Measurements from ENCODE around the gene TTR.

TTR gene

DNA sequence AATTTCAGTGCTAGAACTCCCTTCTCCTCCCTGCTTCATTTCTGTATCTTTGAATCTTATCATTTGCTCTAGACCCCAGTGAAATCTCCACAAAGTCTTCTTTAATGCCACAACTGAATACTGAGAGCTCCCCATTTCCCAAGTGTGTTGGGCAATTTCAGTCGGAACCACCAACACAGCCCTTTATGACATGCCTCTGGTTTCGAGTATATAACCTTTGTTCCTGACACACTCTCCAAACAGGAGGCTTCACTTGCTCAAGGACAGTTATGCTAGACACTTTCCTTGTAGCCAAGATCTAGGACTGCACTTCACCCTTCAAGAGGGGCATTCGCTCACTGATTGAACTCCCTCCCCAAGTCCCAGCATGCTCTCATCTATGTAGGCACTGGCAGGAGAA, 18.6 kb upstream of the TTR start:
- Histone ChIP-seq H4K12ac (ENCODE audit: low read depth, low read length) (no peak overlapping the region), H3K4me1 (ENCODE audit: control insufficient read depth in 1 of 2, insufficient read depth in 2 of 2, low read length in 2 of 2) (no peaks in the 10 kb centered on the region), H3K36me3 (ENCODE audit: control insufficient read depth in 1 of 2, insufficient read depth in 2 of 2, low read length in 2 of 2) (no peaks in the 10 kb centered on the region), H3K14ac (ENCODE audit: low read length) (no peak overlapping the region), H3K23ac (ENCODE audit: low read length) (no peak overlapping the region), H3K4me2 (ENCODE audit: low read length) (no peak overlapping the region), H2AFZ (ENCODE audit: insufficient read depth, low read length, poor library complexity) (no peak overlapping the region), H4K8ac (ENCODE audit: low read depth, low read length) (no peak overlapping the region), H3K9me3 (ENCODE audit: insufficient read depth, low read depth, low read length) (no peaks in the 10 kb centered on the region), H3K27ac (ENCODE audit: low read depth, low read length) (no peak overlapping the region), H3K4ac (ENCODE audit: low read depth, low read length) (no peak overlapping the region), H3K4me3 (ENCODE audit: low read depth, low read length) (no peak overlapping the region), H3K9ac (ENCODE audit: low read length) (no peak overlapping the region), H2BK12ac (ENCODE audit: low read length) (no peak overlapping the region), H3K79me1 (ENCODE audit: low read length) (no peaks in the 10 kb centered on the region), H2BK120ac (ENCODE audit: insufficient read depth, low read length, poor library complexity) (no peak overlapping the region), H2AK5ac (ENCODE audit: low read length) (no peak overlapping the region), H2BK5ac (ENCODE audit: low read depth, low read length, poor library complexity) (no peak overlapping the region), H3K18ac (ENCODE audit: low read length) (no peak overlapping the region), H3K27me3 (ENCODE audit: insufficient read depth, low read length) (no peaks in the 10 kb centered on the region), H3K79me2 (ENCODE audit: control insufficient read depth, insufficient read depth, low read length, poor library complexity) (no peaks in the 10 kb centered on the region), H4K91ac (ENCODE audit: low read depth, low read length) (no peak overlapping the region)
- no peak for DNase-seq
- WGBS (ENCODE audit: extremely low coverage, insufficient coverage, insufficient read length), result no CpG with 5 or more reads among the region's 3 CpGs

DNA sequence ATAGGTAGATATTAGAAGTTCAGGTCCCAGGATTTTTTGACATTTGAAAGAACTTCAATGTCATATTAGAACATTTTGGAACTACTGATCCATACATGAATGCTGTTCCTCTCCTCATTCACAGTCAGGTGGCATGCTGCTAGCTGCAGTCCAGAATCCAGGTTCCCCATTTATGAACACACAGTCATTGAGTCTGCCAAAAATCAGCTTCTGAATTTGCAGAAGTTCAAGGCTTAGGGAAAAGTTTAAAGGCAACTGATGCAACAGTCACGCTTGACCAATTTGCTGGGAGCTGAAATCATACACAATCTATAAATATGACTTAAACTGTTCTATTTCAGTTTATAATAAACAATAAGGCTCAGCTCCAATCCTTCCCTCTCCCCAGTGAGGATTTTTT, 17.3 kb upstream of the TTR start:
- no peak overlapping the region for H3K4me3 ChIP-seq (ENCODE audit: low read depth, low read length)
- H3K27ac ChIP-seq (ENCODE audit: low read depth, low read length), result no peak overlapping the region
- WGBS (ENCODE audit: extremely low coverage, insufficient coverage, insufficient read length), result no CpG with 5 or more reads among the region's 1 CpG
- no peak overlapping the region for H2BK120ac ChIP-seq (ENCODE audit: insufficient read depth, low read length, poor library complexity)
- H3K36me3 ChIP-seq (ENCODE audit: control insufficient read depth in 1 of 2, insufficient read depth in 2 of 2, low read length in 2 of 2), result no peaks in the 10 kb centered on the region
- no peak overlapping the region for H3K14ac ChIP-seq (ENCODE audit: low read length)
- no peak overlapping the region for H2AFZ ChIP-seq (ENCODE audit: insufficient read depth, low read length, poor library complexity)
- no peak overlapping the region for H4K91ac ChIP-seq (ENCODE audit: low read depth, low read length)
- H3K9me3 ChIP-seq (ENCODE audit: insufficient read depth, low read depth, low read length), result no peaks in the 10 kb centered on the region
- no peak overlapping the region for H3K23ac ChIP-seq (ENCODE audit: low read length)
- H2AK5ac ChIP-seq (ENCODE audit: low read length), result no peak overlapping the region
- H4K8ac ChIP-seq (ENCODE audit: low read depth, low read length), result no peak overlapping the region
- H2BK5ac ChIP-seq (ENCODE audit: low read depth, low read length, poor library complexity), result no peak overlapping the region
- no peak for DNase-seq
- H3K9ac ChIP-seq (ENCODE audit: low read length), result no peak overlapping the region
- H3K27me3 ChIP-seq (ENCODE audit: insufficient read depth, low read length), result no peaks in the 10 kb centered on the region
- no peaks in the 10 kb centered on the region for H3K79me1 ChIP-seq (ENCODE audit: low read length)
- no peak overlapping the region for H3K4ac ChIP-seq (ENCODE audit: low read depth, low read length)
- H2BK12ac ChIP-seq (ENCODE audit: low read length), result no peak overlapping the region
- H3K4me2 ChIP-seq (ENCODE audit: low read length), result no peak overlapping the region
- H3K79me2 ChIP-seq (ENCODE audit: control insufficient read depth, insufficient read depth, low read length, poor library complexity), result no peaks in the 10 kb centered on the region
- H3K18ac ChIP-seq (ENCODE audit: low read length), result no peak overlapping the region
- H3K4me1 ChIP-seq (ENCODE audit: control insufficient read depth in 1 of 2, insufficient read depth in 2 of 2, low read length in 2 of 2), result no peaks in the 10 kb centered on the region
- no peak overlapping the region for H4K12ac ChIP-seq (ENCODE audit: low read depth, low read length)

DNA sequence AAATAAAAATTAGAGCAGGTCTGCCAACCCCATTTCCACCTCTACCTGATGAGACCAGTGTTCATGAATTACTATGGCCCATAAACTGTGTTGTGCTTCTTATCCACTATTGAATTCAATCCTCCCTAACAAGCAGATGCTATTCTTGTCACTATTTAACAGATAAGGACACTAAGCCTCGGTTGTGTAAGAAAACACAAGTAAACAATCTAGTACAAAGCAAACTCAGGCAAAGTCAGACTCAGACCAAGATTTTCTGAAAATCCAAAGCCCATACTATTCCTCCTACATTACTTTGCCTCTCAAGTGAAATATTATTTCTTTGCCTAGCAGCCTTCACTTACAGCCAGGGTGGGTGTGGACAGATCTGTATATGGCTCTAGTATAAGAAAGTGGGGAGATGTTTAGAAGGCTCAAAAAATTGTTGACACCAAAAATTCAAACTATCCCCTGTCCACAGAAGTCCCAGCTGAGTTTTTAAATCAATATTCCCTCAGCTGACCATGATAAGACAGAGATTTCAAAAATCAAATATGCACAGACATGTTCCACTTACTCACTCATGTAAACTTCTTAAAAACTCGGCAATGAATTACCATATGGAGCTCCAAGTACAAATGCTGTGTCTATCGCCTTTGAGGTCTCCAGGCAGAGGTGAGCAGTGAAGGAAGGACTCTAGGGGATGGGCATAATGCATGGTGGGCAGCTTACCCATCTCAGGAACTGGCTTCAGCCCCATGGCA, 16.0 kb upstream of the TTR start:
- H3K14ac ChIP-seq (ENCODE audit: low read length), result no peak overlapping the region
- no peak overlapping the region for H3K9ac ChIP-seq (ENCODE audit: low read length)
- H3K4ac ChIP-seq (ENCODE audit: low read depth, low read length), result no peak overlapping the region
- H2BK5ac ChIP-seq (ENCODE audit: low read depth, low read length, poor library complexity), result no peak overlapping the region
- H3K9me3 ChIP-seq (ENCODE audit: insufficient read depth, low read depth, low read length), result no peaks in the 10 kb centered on the region
- no peak overlapping the region for H2BK12ac ChIP-seq (ENCODE audit: low read length)
- H3K27ac ChIP-seq (ENCODE audit: low read depth, low read length), result no peak overlapping the region
- no peak overlapping the region for H3K4me3 ChIP-seq (ENCODE audit: low read depth, low read length)
- H2BK120ac ChIP-seq (ENCODE audit: insufficient read depth, low read length, poor library complexity), result no peak overlapping the region
- no peak overlapping the region for H2AK5ac ChIP-seq (ENCODE audit: low read length)
- H3K18ac ChIP-seq (ENCODE audit: low read length), result no peak overlapping the region
- H3K4me2 ChIP-seq (ENCODE audit: low read length), result no peak overlapping the region
- no peak overlapping the region for H4K12ac ChIP-seq (ENCODE audit: low read depth, low read length)
- no peaks in the 10 kb centered on the region for H3K27me3 ChIP-seq (ENCODE audit: insufficient read depth, low read length)
- DNase-seq, result no peak
- no peak overlapping the region for H3K23ac ChIP-seq (ENCODE audit: low read length)
- H2AFZ ChIP-seq (ENCODE audit: insufficient read depth, low read length, poor library complexity), result no peak overlapping the region
- H4K91ac ChIP-seq (ENCODE audit: low read depth, low read length), result no peak overlapping the region
- no peaks in the 10 kb centered on the region for H3K36me3 ChIP-seq (ENCODE audit: control insufficient read depth in 1 of 2, insufficient read depth in 2 of 2, low read length in 2 of 2)
- H3K79me1 ChIP-seq (ENCODE audit: low read length), result no peaks in the 10 kb centered on the region
- no peak overlapping the region for H4K8ac ChIP-seq (ENCODE audit: low read depth, low read length)
- H3K4me1 ChIP-seq (ENCODE audit: control insufficient read depth in 1 of 2, insufficient read depth in 2 of 2, low read length in 2 of 2), result no peaks in the 10 kb centered on the region
- WGBS (ENCODE audit: extremely low coverage, insufficient coverage, insufficient read length), result no CpG with 5 or more reads among the region's 3 CpGs
- H3K79me2 ChIP-seq (ENCODE audit: control insufficient read depth, insufficient read depth, low read length, poor library complexity), result no peaks in the 10 kb centered on the region

- H2BK12ac ChIP-seq (ENCODE audit: low read length), result no peak overlapping the region
- H3K4me1 ChIP-seq (ENCODE audit: control insufficient read depth in 1 of 2, insufficient read depth in 2 of 2, low read length in 2 of 2), result peaks cover 3 to 4% of the 10 kb centered on the region in 2 experiments
- no peak overlapping the region for H3K23ac ChIP-seq (ENCODE audit: low read length)
- no peak overlapping the region for H3K18ac ChIP-seq (ENCODE audit: low read length)
- no peak overlapping the region for H3K4me2 ChIP-seq (ENCODE audit: low read length)
- no peak overlapping the region for H3K27ac ChIP-seq (ENCODE audit: low read depth, low read length)
- WGBS (ENCODE audit: extremely low coverage, insufficient coverage, insufficient read length), result no CpG with 5 or more reads among the region's 4 CpGs
- no peak overlapping the region for H3K4me3 ChIP-seq (ENCODE audit: low read depth, low read length)
- H3K36me3 ChIP-seq (ENCODE audit: control insufficient read depth in 1 of 2, insufficient read depth in 2 of 2, low read length in 2 of 2), result no peaks in the 10 kb centered on the region
- no peaks in the 10 kb centered on the region for H3K79me2 ChIP-seq (ENCODE audit: control insufficient read depth, insufficient read depth, low read length, poor library complexity)
- H3K4ac ChIP-seq (ENCODE audit: low read depth, low read length), result no peak overlapping the region
- no peak overlapping the region for H2AK5ac ChIP-seq (ENCODE audit: low read length)
- no peaks in the 10 kb centered on the region for H3K9me3 ChIP-seq (ENCODE audit: insufficient read depth, low read depth, low read length)
- H4K91ac ChIP-seq (ENCODE audit: low read depth, low read length), result no peak overlapping the region
- no peak overlapping the region for H4K8ac ChIP-seq (ENCODE audit: low read depth, low read length)
- peak overlapping the region; percentile 44 for H3K9ac ChIP-seq (ENCODE audit: low read length)
- no peak overlapping the region for H3K14ac ChIP-seq (ENCODE audit: low read length)
- no peak overlapping the region for H2BK5ac ChIP-seq (ENCODE audit: low read depth, low read length, poor library complexity)
- no peak overlapping the region for H2AFZ ChIP-seq (ENCODE audit: insufficient read depth, low read length, poor library complexity)
- no peaks in the 10 kb centered on the region for H3K27me3 ChIP-seq (ENCODE audit: insufficient read depth, low read length)
- H4K12ac ChIP-seq (ENCODE audit: low read depth, low read length), result no peak overlapping the region
- no peaks in the 10 kb centered on the region for H3K79me1 ChIP-seq (ENCODE audit: low read length)
- no peak overlapping the region for H2BK120ac ChIP-seq (ENCODE audit: insufficient read depth, low read length, poor library complexity)
- no peak for DNase-seq
Observed at GRCh38 chr18:31576670-31577069, 15.0 kb upstream of the TTR start.
